K562 (cell line): Measurements from ENCODE around the gene SYNPO2. TPM values are rescaled to one million over a fixed set of nuclear protein-coding genes. Genes with fewer than 3 reads are reported as not detected.

Source experiments
- ARID3A ChIP-seq: IDR thresholded peaks from 2 replicates; pipeline ENCODE4 v1.6.1; 2012; ENCODE audit warnings: low read depth, low read length, improper control_type of control experiment, borderline replicate concordance
- CCNT2 ChIP-seq: IDR thresholded peaks from 2 replicates; pipeline ENCODE4 v1.6.1; 2011; ENCODE audit warnings: borderline replicate concordance, low read depth, mild to moderate bottlenecking, moderate library complexity, mixed read lengths, low read length; ENCODE audit not compliant: insufficient read length; ENCODE audit errors: extremely low read depth
- ERF ChIP-seq: fragments of 450-650 bp; formaldehyde crosslinking; IDR thresholded peaks from 2 replicates; pipeline ENCODE4 v1.4.0; 2020; ENCODE audit warnings: mild to moderate bottlenecking, mixed read lengths
- GTF2B ChIP-seq: IDR thresholded peaks from 2 replicates; pipeline ENCODE4 v1.6.1; 2011; ENCODE audit not compliant: insufficient read length; ENCODE audit errors: extremely low read depth
- MXI1 ChIP-seq: IDR thresholded peaks from 2 replicates; pipeline ENCODE4 v1.6.1; 2011; ENCODE audit warnings: low read depth, mild to moderate bottlenecking, improper control_type of control experiment, low read length
- SETDB1 ChIP-seq: IDR thresholded peaks from one replicate; pipeline ENCODE4 v1.6.1; 2012; ENCODE audit warnings: low read length, control low read depth, inconsistent platforms
- ZBTB7A ChIP-seq: IDR thresholded peaks from 2 replicates; pipeline ENCODE4 v1.6.1; 2011; ENCODE audit warnings: low read depth, mild to moderate bottlenecking, low read length, moderate library complexity, borderline replicate concordance; ENCODE audit not compliant: control insufficient read depth
- ZNF174 ChIP-seq: fragments of 250-450 bp; sonication (Bioruptor Pico); IDR thresholded peaks from 2 replicates; pipeline ENCODE4 v1.4.0; 2020; ENCODE audit warnings: mild to moderate bottlenecking
- ZSCAN32 ChIP-seq: fragments of 450-650 bp; formaldehyde crosslinking; IDR thresholded peaks from 2 replicates; pipeline ENCODE4 v1.4.0; 2020; ENCODE audit warnings: mild to moderate bottlenecking, moderate library complexity
- polyA plus RNA-seq, 8 experiments: library from polyadenylated mRNA; depleted of rRNA in 4 of 8; stranded (reverse) in 5 of 8; unstranded in 3 of 8; fragments of >200 nt; fragmentation: Nextera tagmentation in 2 of 8; fragmentation: Illumina TruSeq in 1 of 8; extraction: Ambion mirVana in 2 of 8; extraction: Trizol in 1 of 8; gene quantifications; 2 replicates each; pipeline versions ENCODE4 v1.2.1 to v1.2.3, GENCODE V29; 2011 to 2014; ENCODE audit warnings: inconsistent platforms in 1 of 8, missing spikeins in 1 of 8
- total RNA-seq, 7 experiments: library from RNA; depleted of rRNA in 6 of 7; stranded (reverse); fragments of >200 nt in 6 of 7; fragmentation: Illumina TruSeq in 2 of 7; extraction: Trizol in 2 of 7; gene quantifications; 2 replicates each; pipeline versions ENCODE4 v1.2.1 to v1.2.3, GENCODE V29; 2011 to 2021; ENCODE audit warnings: low replicate concordance in 1 of 7
- TF ChIP-seq, protein P1 (sequence below): fragments of 450-650 bp; IDR thresholded peaks from one replicate; pipeline ENCODE4 v1.6.1; 2018; ENCODE audit warnings: mild to moderate bottlenecking, moderate library complexity; ENCODE audit not compliant: partially characterized antibody

SYNPO2 gene
- total and polyA plus RNA-seq, 9 of the 15 experiments (the other 6 are each of a cell fraction or from before 2014, with no cell fraction given): 0.03 to 0.18 TPM; not detected in 7

- TF ChIP-seq, protein P1, sequence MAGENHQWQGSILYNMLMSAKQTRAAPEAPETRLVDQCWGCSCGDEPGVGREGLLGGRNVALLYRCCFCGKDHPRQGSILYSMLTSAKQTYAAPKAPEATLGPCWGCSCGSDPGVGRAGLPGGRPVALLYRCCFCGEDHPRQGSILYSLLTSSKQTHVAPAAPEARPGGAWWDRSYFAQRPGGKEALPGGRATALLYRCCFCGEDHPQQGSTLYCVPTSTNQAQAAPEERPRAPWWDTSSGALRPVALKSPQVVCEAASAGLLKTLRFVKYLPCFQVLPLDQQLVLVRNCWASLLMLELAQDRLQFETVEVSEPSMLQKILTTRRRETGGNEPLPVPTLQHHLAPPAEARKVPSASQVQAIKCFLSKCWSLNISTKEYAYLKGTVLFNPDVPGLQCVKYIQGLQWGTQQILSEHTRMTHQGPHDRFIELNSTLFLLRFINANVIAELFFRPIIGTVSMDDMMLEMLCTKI: no peak
- no peak for TF ChIP-seq MXI1
- no peak for TF ChIP-seq SETDB1
- no peak for TF ChIP-seq ZNF174 (CRISPR knock-in tag)
- TF ChIP-seq CCNT2: no peak
- no peak for TF ChIP-seq ERF (CRISPR knock-in tag)
- no peak for TF ChIP-seq ZBTB7A
- TF ChIP-seq GTF2B: no peak
- TF ChIP-seq ZSCAN32 (CRISPR knock-in tag): no peak
- TF ChIP-seq ARID3A: no peak
These were observed 53.1 kb downstream of the SYNPO2 start (continued) for GRCh38 chr4:118941799-118942198.
